CD4-positive, alpha-beta T cell treated with Interleukin-4 for 4 hours (primary cell): ENCODE results near the gene OR1A1.
"Not testable (repeated sequence)": the region's sequence is repeated elsewhere in the genome, so short reads cannot be mapped to it uniquely, and the experiment has no call there.

Experiments
- DNase-seq: peaks from one replicate; pipeline ENCODE4 v3.0.0-alpha.2; 2020

OR1A1 gene, protein sequence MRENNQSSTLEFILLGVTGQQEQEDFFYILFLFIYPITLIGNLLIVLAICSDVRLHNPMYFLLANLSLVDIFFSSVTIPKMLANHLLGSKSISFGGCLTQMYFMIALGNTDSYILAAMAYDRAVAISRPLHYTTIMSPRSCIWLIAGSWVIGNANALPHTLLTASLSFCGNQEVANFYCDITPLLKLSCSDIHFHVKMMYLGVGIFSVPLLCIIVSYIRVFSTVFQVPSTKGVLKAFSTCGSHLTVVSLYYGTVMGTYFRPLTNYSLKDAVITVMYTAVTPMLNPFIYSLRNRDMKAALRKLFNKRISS

GRCh38 chr17:3207367-3207766 is at the start of gene OR1A1:
Gene OR1A1, plus strand, starts transcription at chr17:3207667. Its CDS starts 7,954 bp downstream, at chr17:3215621.
- DNase-seq, result no peak

- peak; percentile 2 for DNase-seq
Measured at GRCh38 chr17:3167574-3167973, 39.9 kb upstream of the OR1A1 start.

DNA sequence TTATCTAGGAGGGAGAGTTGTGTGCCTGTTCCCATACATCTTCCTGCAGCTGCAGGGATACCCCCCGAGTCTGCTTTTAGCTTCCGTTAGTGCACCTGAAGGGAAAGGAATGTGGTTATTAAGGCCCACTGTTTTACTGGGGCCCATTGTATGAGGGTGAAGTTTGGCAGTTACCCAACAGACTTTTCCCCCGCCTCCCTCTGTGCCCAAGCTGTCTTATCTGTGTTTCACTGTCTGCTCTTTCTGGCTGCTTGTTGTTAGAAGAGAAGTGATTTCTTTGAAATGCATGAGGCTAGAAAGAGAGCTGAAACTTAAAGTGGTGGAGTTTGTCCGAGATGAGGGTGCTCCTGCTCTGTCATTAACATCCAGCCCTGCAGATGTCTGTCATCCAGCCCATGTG is 17.5 kb upstream of the OR1A1 start:
- DNase-seq, result no peak

- no peak for DNase-seq
Measured at GRCh38 chr17:3197219-3197618, 10.2 kb upstream of the OR1A1 start, which contains the start of gene OR1A2. Gene OR1A2, plus strand, starts transcription at chr17:3197519. Its CDS starts 0 bp downstream, at chr17:3197519.

DNA sequence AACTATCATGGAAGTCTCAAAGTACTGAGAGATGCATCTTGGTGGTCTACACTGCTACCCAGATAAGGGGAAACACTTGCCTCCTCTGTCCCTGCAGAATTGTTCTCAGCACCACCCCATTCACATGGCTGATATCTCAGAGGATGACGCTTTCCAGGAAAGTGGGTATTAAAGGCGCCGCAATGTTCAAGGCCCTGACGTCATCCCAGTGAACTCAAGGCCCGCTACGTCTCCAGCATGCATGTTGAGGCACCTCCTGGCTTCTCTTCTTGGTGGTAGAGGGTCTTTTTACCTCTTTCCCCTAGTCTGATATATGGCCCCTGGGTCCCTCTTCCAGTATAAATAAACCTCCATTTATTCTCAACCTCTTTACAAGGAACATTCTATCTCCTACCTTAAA is 1.0 kb downstream of the OR1A1 start:
- DNase-seq, result no peak

- no peak for DNase-seq
Measured at GRCh38 chr17:3213001-3213400, 5.5 kb downstream of the OR1A1 start.

- no peak for DNase-seq
Measured at GRCh38 chr17:3213587-3213986, 6.1 kb downstream of the OR1A1 start.

DNA sequence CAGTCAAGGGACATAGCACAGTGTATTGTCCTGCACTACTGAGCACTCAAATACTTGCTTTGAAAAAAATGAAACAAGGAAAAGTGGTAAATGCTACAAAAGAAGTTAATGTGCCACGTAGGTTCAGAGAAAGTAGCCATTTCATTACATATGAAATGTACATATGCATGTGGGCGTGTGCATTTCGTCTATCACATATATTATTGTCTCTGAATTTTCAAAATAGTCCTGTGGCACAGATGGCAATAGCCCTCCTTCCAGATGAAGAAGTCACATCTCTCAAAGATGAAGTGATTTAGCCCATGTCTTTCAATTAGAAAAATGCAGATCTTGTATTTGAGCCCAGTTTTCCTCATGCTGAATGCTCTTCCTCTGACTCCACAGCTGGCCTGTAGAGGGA is 12.5 kb downstream of the OR1A1 start:
- DNase-seq, result not testable (repeated sequence)

DNA sequence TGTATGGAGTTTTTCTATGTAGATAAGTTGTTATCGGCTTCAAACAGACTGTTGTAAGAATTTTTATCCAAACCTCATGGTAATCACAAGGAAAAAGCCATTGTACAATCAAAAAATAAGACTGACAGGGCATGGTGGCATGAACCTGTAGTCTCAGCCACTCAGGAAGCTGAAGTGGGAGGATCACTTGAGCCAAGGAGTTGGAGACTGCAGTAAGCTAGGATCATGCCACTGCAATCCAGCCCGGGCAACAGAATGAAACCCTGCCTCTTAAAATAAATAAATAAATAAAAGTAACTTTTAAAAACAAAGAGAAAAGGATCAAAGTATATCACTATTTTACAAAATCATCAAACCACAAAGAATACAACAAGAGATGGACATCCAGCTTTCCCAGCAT is 14.4 kb downstream of the OR1A1 start:
- no peak for DNase-seq

DNA sequence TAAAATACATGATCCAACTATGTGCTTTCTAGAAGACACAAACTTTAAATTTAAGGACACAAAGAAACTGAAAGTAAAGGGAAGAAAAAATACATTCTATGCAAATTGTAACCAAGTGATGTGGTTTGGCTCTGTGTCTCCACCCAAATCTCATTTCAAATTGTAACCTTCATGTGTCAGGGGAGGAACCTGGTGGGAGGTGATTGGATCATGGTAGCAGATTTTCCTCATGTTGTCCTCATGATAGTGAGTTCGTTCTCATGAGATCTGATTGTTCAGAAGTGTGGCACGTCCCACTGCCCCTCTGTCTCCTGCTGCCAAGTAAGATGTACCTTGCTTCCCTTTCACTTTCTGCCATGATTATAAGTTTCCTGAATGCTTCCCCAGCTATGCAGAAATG is 15.0 kb downstream of the OR1A1 start:
- no peak for DNase-seq

DNA sequence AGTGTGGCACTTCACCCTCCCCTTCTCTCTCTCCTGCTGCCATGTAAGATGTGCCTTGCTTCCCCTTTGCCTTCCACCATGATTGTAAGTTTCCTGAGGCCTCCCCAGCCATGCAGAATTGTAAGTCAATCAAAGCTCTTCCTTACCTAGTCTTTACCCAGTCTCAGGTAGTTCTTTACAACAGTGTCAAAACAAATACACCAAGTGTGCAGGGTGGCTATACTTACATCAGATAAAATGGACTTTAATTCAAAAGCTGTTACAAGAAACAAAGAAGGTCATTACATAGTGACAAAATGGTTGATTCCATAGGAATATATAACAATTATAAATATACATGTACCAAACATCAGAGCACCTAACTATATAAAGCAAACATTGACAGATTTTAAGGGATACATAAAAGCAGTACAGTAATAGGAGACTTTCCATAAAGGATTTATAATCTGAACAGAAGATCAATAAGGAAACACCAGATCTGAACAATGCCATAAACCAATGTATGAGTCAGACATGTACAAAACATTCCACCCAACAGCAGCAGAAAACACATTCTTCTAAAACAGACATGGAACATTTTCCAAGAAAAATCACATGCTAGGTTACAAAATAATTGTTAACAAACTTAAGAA is 17.4 kb downstream of the OR1A1 start:
- not testable (repeated sequence) for DNase-seq

- DNase-seq, result not testable (repeated sequence)
Measured at GRCh38 chr17:3232300-3232699, 24.8 kb downstream of the OR1A1 start.

GRCh38 chr17:3238685-3239084 is 31.2 kb downstream of the OR1A1 start:
- DNase-seq, result not testable (repeated sequence)

DNA sequence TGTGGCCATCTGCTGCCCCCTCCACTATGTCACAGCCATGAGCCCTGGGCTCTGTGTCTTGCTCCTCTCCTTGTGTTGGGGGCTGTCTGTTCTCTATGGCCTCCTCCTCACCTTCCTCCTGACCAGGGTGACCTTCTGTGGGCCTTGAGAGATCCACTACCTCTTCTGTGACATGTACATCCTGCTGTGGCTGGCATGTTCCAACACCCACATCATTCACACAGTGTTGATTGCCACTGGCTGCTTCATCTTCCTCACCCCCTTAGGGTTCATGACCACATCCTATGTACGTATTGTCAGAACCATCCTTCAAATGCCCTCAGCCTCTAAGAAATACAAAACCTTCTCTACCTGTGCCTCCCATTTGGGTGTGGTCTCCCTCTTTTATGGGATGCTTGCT is 33.6 kb downstream of the OR1A1 start:
- DNase-seq, result not testable (repeated sequence)

GRCh38 chr17:3244841-3245240 is 37.4 kb downstream of the OR1A1 start:
- DNase-seq, result not testable (repeated sequence)

- not testable (repeated sequence) for DNase-seq
Measured at GRCh38 chr17:3249013-3249412, 41.5 kb downstream of the OR1A1 start.

GRCh38 chr17:3256575-3256974 is 49.1 kb downstream of the OR1A1 start:
- no peak for DNase-seq

DNA sequence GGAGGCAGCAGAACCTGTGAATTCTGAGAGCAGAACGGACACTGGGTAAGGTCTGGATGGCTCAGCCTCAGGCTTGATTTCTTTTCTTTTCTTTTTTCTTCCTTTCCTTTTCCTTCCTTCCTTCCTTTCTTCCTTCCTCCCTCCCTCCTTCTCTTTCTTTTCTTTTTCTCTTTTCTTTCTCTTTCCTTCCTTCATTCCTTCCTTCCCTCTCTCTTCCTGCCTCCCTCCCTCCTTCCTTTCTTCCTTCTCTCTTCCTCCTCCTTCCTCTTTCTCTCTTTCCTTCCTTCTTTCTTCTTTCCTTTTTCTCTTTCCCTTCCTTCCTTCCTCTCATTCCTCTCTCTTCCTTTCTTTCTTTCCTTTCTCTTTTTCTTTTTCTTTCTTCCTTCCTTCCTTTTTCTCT is 52.7 kb downstream of the OR1A1 start:
- no peak for DNase-seq

DNA sequence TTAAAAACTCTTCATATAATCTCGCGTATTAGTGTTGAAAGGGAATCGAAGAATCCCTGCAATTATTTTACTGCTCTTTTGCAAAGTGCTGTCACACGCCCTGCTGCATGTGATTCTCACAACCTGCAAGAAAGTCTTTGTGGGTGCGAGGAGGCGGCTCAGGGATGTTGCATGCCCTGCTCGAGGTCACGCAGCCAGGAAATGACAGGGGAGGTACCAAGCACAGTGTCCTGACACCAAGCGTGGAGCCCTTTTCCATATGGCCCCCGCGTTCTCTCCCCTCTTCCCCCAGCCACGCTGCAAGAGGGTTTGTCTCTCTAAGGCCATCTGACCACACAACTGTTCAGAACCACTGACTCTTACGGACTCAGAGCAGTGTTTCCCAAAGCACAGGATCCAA is 53.1 kb downstream of the OR1A1 start:
- no peak for DNase-seq
